Colonic mucosa (tissue), 4 donors: ENCODE results near the gene DIP2B. TPM values are rescaled to one million over a fixed set of nuclear protein-coding genes. Genes with fewer than 3 reads are reported as not detected.

ENCODE experiments used
- DNase-seq: peaks from one replicate; pipeline ENCODE4 v3.0.0-alpha.2; 2020
- H3K27ac ChIP-seq: fragments of 200-600 bp; one replicate; pipeline ENCODE4 v1.8.0; 2021
- H3K27me3 ChIP-seq: fragments of 200-600 bp; one replicate; pipeline ENCODE4 v1.8.0; 2021
- H3K36me3 ChIP-seq: fragments of 200-600 bp; one replicate; pipeline ENCODE4 v1.8.0; 2021
- H3K4me1 ChIP-seq: fragments of 200-600 bp; one replicate; pipeline ENCODE4 v1.8.0; 2021; ENCODE audit warnings: mild to moderate bottlenecking
- H3K4me3 ChIP-seq: fragments of 200-600 bp; one replicate; pipeline ENCODE4 v1.8.0; 2021
- H3K9ac ChIP-seq, 2 donors: one replicate each; pipeline ENCODE4 v1.7.0; 2013; ENCODE audit warnings: control low read depth in 2 of 2, low read depth in 2 of 2, low read length in 2 of 2
- H3K9me3 ChIP-seq: fragments of 200-600 bp; one replicate; pipeline ENCODE4 v1.8.0; 2021
- CTCF ChIP-seq: fragments of 200-600 bp; IDR thresholded peaks from one replicate; pipeline ENCODE4 v1.8.0; 2022; ENCODE audit warnings: antibody characterized with exemption, mild to moderate bottlenecking
- intact Hi-C: fragments of 100-400 bp; cut with DNase I; formaldehyde crosslinking; loops from one replicate; pipeline ENCODE4 v1.14.1; 2022
- total RNA-seq, 2 donors: library from RNA; stranded (reverse); fragmentation: NEBNext Ultra II Directional in 1 of 2; extraction: Animal tissue kit (Norgen Biotek cat#: 25700) in 1 of 2; gene quantifications; one replicate each; pipeline ENCODE4 v1.2.1, GENCODE V29; 2021
- donor health status: healthy.
- donor health status: DM: no; HTN: no; CAD: no.
- donor health status: DM: no; HTN: no; CAD: no.

The DIP2B gene
- total RNA-seq, 2 donors from 2014 or later: 34.3 to 36.8 TPM

GRCh38 chr12:50655374-50655921 lies 150.7 kb downstream of the DIP2B start:
- H3K36me3 ChIP-seq: no peaks in the 10 kb centered on the region
- H3K27me3 ChIP-seq: no peaks in the 10 kb centered on the region

GRCh38 chr12:50659260-50659659 lies 154.5 kb downstream of the DIP2B start:
- intact Hi-C loops: no loop called here
- Histone ChIP-seq H3K27ac (peak overlapping the region; percentile 23), H3K4me1 (no peaks in the 10 kb centered on the region)

More at GRCh38 chr12:50655374-50655921, 150.7 kb downstream of the DIP2B start:
- intact Hi-C loops: no loop called here
- no peak for DNase-seq
- Histone ChIP-seq H3K4me3 (no peak overlapping the region), H3K4me1 (no peaks in the 10 kb centered on the region), H3K9ac (no peak overlapping the region), H3K27ac (no peak overlapping the region), H3K9me3 (no peaks in the 10 kb centered on the region)
- TF ChIP-seq CTCF: no peak

GRCh38 chr12:50659690-50660424 lies 155.1 kb downstream of the DIP2B start:
- Histone ChIP-seq H3K27me3 (no peaks in the 10 kb centered on the region), H3K36me3 (no peaks in the 10 kb centered on the region), H3K27ac (peak overlapping the region; percentile 23), H3K9ac (no peak overlapping the region), H3K4me3 (no peak overlapping the region), H3K4me1 (no peaks in the 10 kb centered on the region), H3K9me3 (no peaks in the 10 kb centered on the region)
- no peak for TF ChIP-seq CTCF
- DNase-seq: peak; percentile 57
- intact Hi-C loops: no loop called here

More at GRCh38 chr12:50659260-50659659, 154.5 kb downstream of the DIP2B start:
- H3K27me3 ChIP-seq: no peaks in the 10 kb centered on the region
- H3K36me3 ChIP-seq: no peaks in the 10 kb centered on the region
- no peak for TF ChIP-seq CTCF
- no peak for DNase-seq
- no peak overlapping the region for H3K9ac ChIP-seq
- no peaks in the 10 kb centered on the region for H3K9me3 ChIP-seq
- no peak overlapping the region for H3K4me3 ChIP-seq

GRCh38 chr12:50660425-50660822 lies 155.6 kb downstream of the DIP2B start:
- Histone ChIP-seq H3K27me3 (no peaks in the 10 kb centered on the region), H3K9me3 (no peaks in the 10 kb centered on the region), H3K4me3 (no peak overlapping the region), H3K27ac (no peak overlapping the region), H3K9ac (no peak overlapping the region), H3K4me1 (no peaks in the 10 kb centered on the region), H3K36me3 (no peaks in the 10 kb centered on the region)
- DNase-seq: no peak
- intact Hi-C loops: no loop called here
- TF ChIP-seq CTCF: no peak

GRCh38 chr12:50661300-50662115 lies 156.7 kb downstream of the DIP2B start:
- no peaks in the 10 kb centered on the region for H3K36me3 ChIP-seq
- intact Hi-C loops: no loop called here
- no peak overlapping the region for H3K9ac ChIP-seq
- no peak overlapping the region for H3K4me3 ChIP-seq
- no peak for DNase-seq
- H3K4me1 ChIP-seq: peaks cover 4% of the 10 kb centered on the region
- H3K27me3 ChIP-seq: no peaks in the 10 kb centered on the region
- no peak overlapping the region for H3K27ac ChIP-seq
- no peak for TF ChIP-seq CTCF
- H3K9me3 ChIP-seq: no peaks in the 10 kb centered on the region
